Thoracic aorta (tissue), 2 donors: Measurements from ENCODE around the gene MXD3. TPM values are rescaled to one million over a fixed set of nuclear protein-coding genes. Genes with fewer than 3 reads are reported as not detected.
"Not testable (repeated sequence)": the region's sequence is repeated elsewhere in the genome, so short reads cannot be mapped to it uniquely, and the experiment has no call there.

ENCODE experiments used
- ATAC-seq: fragments of 150-250 bp; one replicate; pipeline ENCODE4 v1.8.0; 2017; ENCODE audit warnings: low read depth; ENCODE audit not compliant: insufficient number of reproducible peaks, low FRiP score
- DNase-seq: peaks from one replicate; pipeline ENCODE4 v3.0.0-alpha.2; 2020; ENCODE audit warnings: low spot score
- H3K27ac ChIP-seq, 2 donors: fragments of 200-600 bp; sonication (generic); 1 replicate in 1 of 2; 2 replicates in 1 of 2; pipeline ENCODE4 v1.5.1; 2016; ENCODE audit warnings: mild to moderate bottlenecking in 2 of 2, moderate library complexity in 2 of 2
- H3K27me3 ChIP-seq: fragments of 200-600 bp; sonication (generic); replicated peaks from 2 replicates; pipeline ENCODE4 v1.6.0; 2016; ENCODE audit warnings: mild to moderate bottlenecking; ENCODE audit not compliant: insufficient read depth
- H3K36me3 ChIP-seq: fragments of 200-600 bp; sonication (generic); one replicate; pipeline ENCODE4 v1.5.1; 2016
- H3K4me1 ChIP-seq, 2 donors: fragments of 200-600 bp; sonication (generic); 1 replicate in 1 of 2; 2 replicates in 1 of 2; pipeline versions ENCODE4 v1.5.1 to v1.6.0; 2016; ENCODE audit warnings: low read depth in 2 of 2, mild to moderate bottlenecking in 1 of 2; ENCODE audit not compliant: control insufficient read depth in 1 of 2
- H3K4me3 ChIP-seq: fragments of 200-600 bp; sonication (generic); 2 replicates; pipeline ENCODE4 v1.5.1; 2016; ENCODE audit warnings: mild to moderate bottlenecking
- H3K9me3 ChIP-seq: fragments of 200-600 bp; sonication (generic); 2 replicates; pipeline ENCODE4 v1.5.1; 2016
- total RNA-seq, 2 donors: library from RNA; depleted of rRNA; stranded (reverse); fragments of >200 nt; gene quantifications; one replicate each; pipeline versions ENCODE4 v1.1.0 to v1.2.3, GENCODE V29; 2016
- TF ChIP-seq, protein P1 (sequence below): fragments of 200-600 bp; sonication (generic); IDR thresholded peaks from one replicate; pipeline ENCODE4 v1.5.1; 2019; ENCODE audit warnings: antibody characterized with exemption

MXD3 gene
- total RNA-seq, 2 donors from 2014 or later: 11.9 to 17.6 TPM

GRCh38 chr5:177269232-177269895 lies 42.3 kb downstream of the MXD3 start:
- no peak for ATAC-seq
- TF ChIP-seq, protein P1, sequence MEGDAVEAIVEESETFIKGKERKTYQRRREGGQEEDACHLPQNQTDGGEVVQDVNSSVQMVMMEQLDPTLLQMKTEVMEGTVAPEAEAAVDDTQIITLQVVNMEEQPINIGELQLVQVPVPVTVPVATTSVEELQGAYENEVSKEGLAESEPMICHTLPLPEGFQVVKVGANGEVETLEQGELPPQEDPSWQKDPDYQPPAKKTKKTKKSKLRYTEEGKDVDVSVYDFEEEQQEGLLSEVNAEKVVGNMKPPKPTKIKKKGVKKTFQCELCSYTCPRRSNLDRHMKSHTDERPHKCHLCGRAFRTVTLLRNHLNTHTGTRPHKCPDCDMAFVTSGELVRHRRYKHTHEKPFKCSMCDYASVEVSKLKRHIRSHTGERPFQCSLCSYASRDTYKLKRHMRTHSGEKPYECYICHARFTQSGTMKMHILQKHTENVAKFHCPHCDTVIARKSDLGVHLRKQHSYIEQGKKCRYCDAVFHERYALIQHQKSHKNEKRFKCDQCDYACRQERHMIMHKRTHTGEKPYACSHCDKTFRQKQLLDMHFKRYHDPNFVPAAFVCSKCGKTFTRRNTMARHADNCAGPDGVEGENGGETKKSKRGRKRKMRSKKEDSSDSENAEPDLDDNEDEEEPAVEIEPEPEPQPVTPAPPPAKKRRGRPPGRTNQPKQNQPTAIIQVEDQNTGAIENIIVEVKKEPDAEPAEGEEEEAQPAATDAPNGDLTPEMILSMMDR: no peak
- Histone ChIP-seq H3K9me3 (no peaks in the 10 kb centered on the region), H3K27me3 (no peaks in the 10 kb centered on the region), H3K27ac (no peak overlapping the region), H3K36me3 (peaks cover 47% of the 10 kb centered on the region), H3K4me1 (no peaks in the 10 kb centered on the region), H3K4me3 (no peak overlapping the region)
- DNase-seq: no peak

DNA sequence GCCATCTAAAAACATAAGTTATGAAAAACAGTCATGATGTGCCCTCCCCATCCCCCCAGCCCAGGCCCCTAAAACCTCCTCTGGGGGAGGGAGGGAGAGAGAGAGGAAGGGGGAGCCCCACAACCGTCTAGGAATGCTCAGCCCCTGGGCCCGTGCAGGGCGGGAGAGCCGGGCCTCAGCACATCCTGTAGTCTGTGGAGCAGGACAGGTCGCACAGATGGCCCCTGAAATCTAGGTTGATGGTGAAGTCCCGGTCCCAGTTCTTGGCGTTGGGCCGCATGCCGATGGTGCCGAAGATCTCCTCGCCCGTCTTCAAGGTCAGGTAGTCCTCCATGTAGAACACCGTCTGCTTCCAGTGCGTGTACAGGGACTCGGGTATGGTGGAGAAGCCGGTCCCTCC lies 46.3 kb downstream of the MXD3 start:
- TF ChIP-seq, protein P1: no peak
- Histone ChIP-seq H3K4me3 (no peak overlapping the region), H3K9me3 (no peaks in the 10 kb centered on the region), H3K27ac (no peak overlapping the region), H3K4me1 (no peaks in the 10 kb centered on the region), H3K36me3 (peaks cover 39% of the 10 kb centered on the region), H3K27me3 (no peaks in the 10 kb centered on the region)
- ATAC-seq (no peak), DNase-seq (no peak)

GRCh38 chr5:177264178-177264577 lies 47.5 kb downstream of the MXD3 start:
- no peaks in the 10 kb centered on the region for H3K4me1 ChIP-seq
- no peaks in the 10 kb centered on the region for H3K9me3 ChIP-seq
- peaks cover 33% of the 10 kb centered on the region for H3K36me3 ChIP-seq
- no peak overlapping the region for H3K27ac ChIP-seq
- no peak for ATAC-seq
- no peaks in the 10 kb centered on the region for H3K27me3 ChIP-seq
- H3K4me3 ChIP-seq: no peak overlapping the region
- DNase-seq: no peak
- TF ChIP-seq, protein P1: no peak

GRCh38 chr5:177261510-177261909 lies 50.2 kb downstream of the MXD3 start:
- H3K9me3 ChIP-seq: no peaks in the 10 kb centered on the region
- H3K27ac ChIP-seq: no peak overlapping the region
- DNase-seq (no peak), ATAC-seq (no peak)
- TF ChIP-seq, protein P1: no peak
- no peaks in the 10 kb centered on the region for H3K4me1 ChIP-seq
- no peak overlapping the region for H3K4me3 ChIP-seq
- peaks cover 35% of the 10 kb centered on the region for H3K36me3 ChIP-seq
- no peaks in the 10 kb centered on the region for H3K27me3 ChIP-seq

DNA sequence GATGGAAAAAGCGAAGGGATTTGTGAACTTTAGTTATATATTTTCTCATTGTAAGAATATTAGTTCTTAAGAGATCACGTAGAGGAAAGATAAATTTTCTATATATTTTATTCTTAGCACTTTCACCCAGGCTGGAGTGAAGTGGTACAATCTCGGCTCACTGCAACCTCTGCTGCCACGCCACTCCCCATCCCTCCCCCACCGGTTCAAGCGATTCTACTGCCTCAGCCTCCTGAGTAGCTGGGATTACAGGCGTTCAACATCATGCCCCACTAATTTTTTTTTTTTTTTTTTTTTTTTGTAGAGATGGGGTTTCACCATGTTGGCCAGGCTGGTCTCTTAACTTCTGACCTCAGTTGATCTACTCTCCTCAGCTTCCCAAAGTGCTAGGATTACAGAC lies 50.7 kb downstream of the MXD3 start:
- TF ChIP-seq, protein P1: no peak
- DNase-seq (no peak), ATAC-seq (no peak)
- Histone ChIP-seq H3K4me3 (no peak overlapping the region), H3K27ac (no peak overlapping the region), H3K27me3 (no peaks in the 10 kb centered on the region), H3K9me3 (no peaks in the 10 kb centered on the region), H3K4me1 (no peaks in the 10 kb centered on the region), H3K36me3 (peaks cover 30% of the 10 kb centered on the region)

- H3K4me3 ChIP-seq, H3K27me3 ChIP-seq, H3K4me1 ChIP-seq, H3K9me3 ChIP-seq, H3K27ac ChIP-seq, ATAC-seq, DNase-seq: not testable (repeated sequence)
- H3K36me3 ChIP-seq: peaks cover 36% of the 10 kb centered on the region
Measured at GRCh38 chr5:177258711-177259110, 53.0 kb downstream of the MXD3 start.
